ENCODE measurements around the gene COL8A1. TPM values are rescaled to one million over a fixed set of nuclear protein-coding genes. Genes with fewer than 3 reads are reported as not detected.

The COL8A1 gene
- total RNA-seq, 1 donor from 2014 or later = not detected

DNA sequence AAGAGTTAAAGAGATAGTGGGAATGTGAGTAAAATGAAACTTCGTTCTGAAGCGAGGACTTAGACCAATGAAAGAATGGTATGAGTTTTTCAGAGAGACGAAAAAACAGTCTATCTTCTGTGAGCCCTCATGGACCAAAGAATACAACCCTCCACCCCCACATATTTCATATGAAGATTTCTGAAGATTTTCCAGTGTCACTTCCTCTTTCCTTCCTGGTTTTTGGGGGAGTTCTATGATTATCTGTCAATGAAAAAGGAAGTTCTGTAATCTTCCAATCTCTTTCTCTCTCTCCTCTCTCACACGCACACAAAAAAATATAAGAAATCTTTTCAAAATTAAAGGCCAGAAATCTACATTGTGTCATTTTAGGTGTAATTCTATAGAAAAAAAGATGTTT lies 206.9 kb downstream of the COL8A1 start:
- no peaks in the 10 kb centered on the region for H3K27me3 Mint-ChIP-seq
- peaks cover 5% of the 10 kb centered on the region for H3K36me3 Mint-ChIP-seq (ENCODE audit: insufficient read depth)
- DNase-seq (ENCODE audit: low spot score, unreplicated experiment) = no peak
- H3K4me3 Mint-ChIP-seq (ENCODE audit: low read depth) = no peak overlapping the region
- TF ChIP-seq, protein P1, sequence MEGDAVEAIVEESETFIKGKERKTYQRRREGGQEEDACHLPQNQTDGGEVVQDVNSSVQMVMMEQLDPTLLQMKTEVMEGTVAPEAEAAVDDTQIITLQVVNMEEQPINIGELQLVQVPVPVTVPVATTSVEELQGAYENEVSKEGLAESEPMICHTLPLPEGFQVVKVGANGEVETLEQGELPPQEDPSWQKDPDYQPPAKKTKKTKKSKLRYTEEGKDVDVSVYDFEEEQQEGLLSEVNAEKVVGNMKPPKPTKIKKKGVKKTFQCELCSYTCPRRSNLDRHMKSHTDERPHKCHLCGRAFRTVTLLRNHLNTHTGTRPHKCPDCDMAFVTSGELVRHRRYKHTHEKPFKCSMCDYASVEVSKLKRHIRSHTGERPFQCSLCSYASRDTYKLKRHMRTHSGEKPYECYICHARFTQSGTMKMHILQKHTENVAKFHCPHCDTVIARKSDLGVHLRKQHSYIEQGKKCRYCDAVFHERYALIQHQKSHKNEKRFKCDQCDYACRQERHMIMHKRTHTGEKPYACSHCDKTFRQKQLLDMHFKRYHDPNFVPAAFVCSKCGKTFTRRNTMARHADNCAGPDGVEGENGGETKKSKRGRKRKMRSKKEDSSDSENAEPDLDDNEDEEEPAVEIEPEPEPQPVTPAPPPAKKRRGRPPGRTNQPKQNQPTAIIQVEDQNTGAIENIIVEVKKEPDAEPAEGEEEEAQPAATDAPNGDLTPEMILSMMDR (IDR thresholded peaks at IDR 0.05; ENCODE audit: unreplicated experiment) = no peak
- no peaks in the 10 kb centered on the region for H3K9me3 Mint-ChIP-seq (ENCODE audit: low read depth)
- no peak overlapping the region for H3K27ac Mint-ChIP-seq
- H3K4me1 Mint-ChIP-seq (ENCODE audit: low read depth) = peaks cover 20% of the 10 kb centered on the region

DNA sequence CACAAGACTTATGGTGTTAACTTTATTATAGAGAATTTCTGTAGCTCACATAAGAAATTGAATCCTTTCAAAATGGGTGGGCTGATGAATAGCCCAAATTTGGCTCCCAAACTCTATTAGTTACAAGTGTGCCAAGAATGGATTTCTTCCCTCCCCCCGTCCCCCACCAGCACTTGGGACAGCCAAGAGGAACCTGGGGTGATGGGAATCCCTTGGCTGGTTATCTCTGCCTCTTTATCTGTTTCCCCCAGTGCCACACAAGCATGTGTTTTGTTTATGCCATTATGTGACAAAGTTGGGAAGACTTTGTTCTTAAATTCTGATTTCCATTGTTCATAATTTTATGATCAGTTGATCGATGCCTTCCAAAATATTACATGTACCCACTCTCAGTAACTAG lies 207.6 kb downstream of the COL8A1 start:
- TF ChIP-seq, protein P1 (IDR thresholded peaks at IDR 0.05; ENCODE audit: unreplicated experiment) = no peak
- DNase-seq (ENCODE audit: low spot score, unreplicated experiment) = no peak
- Mint-ChIP-seq H3K27ac (no peak overlapping the region), H3K4me3 (ENCODE audit: low read depth) (no peak overlapping the region), H3K27me3 (no peaks in the 10 kb centered on the region), H3K9me3 (ENCODE audit: low read depth) (no peaks in the 10 kb centered on the region), H3K4me1 (ENCODE audit: low read depth) (peaks cover 20% of the 10 kb centered on the region), H3K36me3 (ENCODE audit: insufficient read depth) (peaks cover 5% of the 10 kb centered on the region)

DNA sequence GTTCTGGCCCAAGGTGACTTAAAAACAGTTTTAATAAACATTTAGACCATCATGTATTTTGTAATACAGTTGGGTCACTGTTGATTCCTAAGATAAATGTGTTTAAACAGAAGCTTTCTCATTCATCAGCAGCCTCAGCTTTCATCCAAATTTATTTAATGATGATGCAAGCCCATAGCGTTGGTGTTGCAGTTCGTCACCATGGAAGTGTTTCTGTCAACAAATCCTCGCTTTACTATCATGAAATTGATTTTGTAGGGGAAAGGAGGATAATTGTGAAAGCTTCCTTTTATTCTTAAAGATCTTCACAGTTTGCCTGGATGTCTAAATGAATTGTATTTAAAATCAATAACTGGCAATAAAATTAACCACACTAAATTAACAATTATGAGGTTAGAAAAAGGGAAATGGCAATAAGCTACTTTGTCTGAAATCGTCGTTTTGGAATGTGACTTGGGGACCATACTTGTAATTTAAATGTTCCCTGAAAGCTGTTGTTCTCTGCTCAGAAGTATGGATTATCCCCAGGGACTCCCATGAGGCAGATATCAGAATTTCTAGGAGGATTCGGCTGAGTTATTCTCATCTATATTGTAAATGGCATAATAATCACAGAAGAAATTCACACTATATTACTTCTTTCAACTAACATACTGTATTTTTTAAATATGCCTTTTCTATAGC lies 208.2 kb downstream of the COL8A1 start:
- no peak overlapping the region for H3K27ac Mint-ChIP-seq
- H3K9me3 Mint-ChIP-seq (ENCODE audit: low read depth) = no peaks in the 10 kb centered on the region
- H3K4me3 Mint-ChIP-seq (ENCODE audit: low read depth) = no peak overlapping the region
- H3K4me1 Mint-ChIP-seq (ENCODE audit: low read depth) = peaks cover 20% of the 10 kb centered on the region
- peaks cover 5% of the 10 kb centered on the region for H3K36me3 Mint-ChIP-seq (ENCODE audit: insufficient read depth)
- DNase-seq (ENCODE audit: low spot score, unreplicated experiment) = no peak
- no peaks in the 10 kb centered on the region for H3K27me3 Mint-ChIP-seq
- TF ChIP-seq, protein P1 (IDR thresholded peaks at IDR 0.05; ENCODE audit: unreplicated experiment) = no peak

- H3K9me3 Mint-ChIP-seq (ENCODE audit: low read depth) = no peaks in the 10 kb centered on the region
- TF ChIP-seq, protein P1 (IDR thresholded peaks at IDR 0.05; ENCODE audit: unreplicated experiment) = no peak
- peaks cover 15% of the 10 kb centered on the region for H3K4me1 Mint-ChIP-seq (ENCODE audit: low read depth)
- no peak overlapping the region for H3K27ac Mint-ChIP-seq
- no peak for DNase-seq (ENCODE audit: low spot score, unreplicated experiment)
- peaks cover 5% of the 10 kb centered on the region for H3K36me3 Mint-ChIP-seq (ENCODE audit: insufficient read depth)
- H3K4me3 Mint-ChIP-seq (ENCODE audit: low read depth) = no peak overlapping the region
- H3K27me3 Mint-ChIP-seq = no peaks in the 10 kb centered on the region
Measured at GRCh38 chr3:99848433-99848832, 210.0 kb downstream of the COL8A1 start.

Other genes starting within 250 kb of the COL8A1 start
- gene CMSS1, start 179.3 kb downstream of the COL8A1 start, total RNA-seq = 35.7 and 43.5 TPM in 2 replicates